GM12874 (cell line): ENCODE results near the gene TPM1.

Experiments
- TF ChIP-seq, protein P1 (sequence below): IDR thresholded peaks from 2 replicates; pipeline ENCODE4 v1.5.1; 2011; ENCODE audit warnings: low read depth, mild to moderate bottlenecking, control low read depth, low read length, moderate library complexity; ENCODE audit not compliant: insufficient read depth

Gene TPM1

GRCh38 chr15:63089260-63090043, 46.9 kb downstream of the TPM1 start:
- TF ChIP-seq, protein P1, sequence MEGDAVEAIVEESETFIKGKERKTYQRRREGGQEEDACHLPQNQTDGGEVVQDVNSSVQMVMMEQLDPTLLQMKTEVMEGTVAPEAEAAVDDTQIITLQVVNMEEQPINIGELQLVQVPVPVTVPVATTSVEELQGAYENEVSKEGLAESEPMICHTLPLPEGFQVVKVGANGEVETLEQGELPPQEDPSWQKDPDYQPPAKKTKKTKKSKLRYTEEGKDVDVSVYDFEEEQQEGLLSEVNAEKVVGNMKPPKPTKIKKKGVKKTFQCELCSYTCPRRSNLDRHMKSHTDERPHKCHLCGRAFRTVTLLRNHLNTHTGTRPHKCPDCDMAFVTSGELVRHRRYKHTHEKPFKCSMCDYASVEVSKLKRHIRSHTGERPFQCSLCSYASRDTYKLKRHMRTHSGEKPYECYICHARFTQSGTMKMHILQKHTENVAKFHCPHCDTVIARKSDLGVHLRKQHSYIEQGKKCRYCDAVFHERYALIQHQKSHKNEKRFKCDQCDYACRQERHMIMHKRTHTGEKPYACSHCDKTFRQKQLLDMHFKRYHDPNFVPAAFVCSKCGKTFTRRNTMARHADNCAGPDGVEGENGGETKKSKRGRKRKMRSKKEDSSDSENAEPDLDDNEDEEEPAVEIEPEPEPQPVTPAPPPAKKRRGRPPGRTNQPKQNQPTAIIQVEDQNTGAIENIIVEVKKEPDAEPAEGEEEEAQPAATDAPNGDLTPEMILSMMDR = no peak

GRCh38 chr15:63090472-63090871, 47.9 kb downstream of the TPM1 start:
- TF ChIP-seq, protein P1 = no peak

DNA sequence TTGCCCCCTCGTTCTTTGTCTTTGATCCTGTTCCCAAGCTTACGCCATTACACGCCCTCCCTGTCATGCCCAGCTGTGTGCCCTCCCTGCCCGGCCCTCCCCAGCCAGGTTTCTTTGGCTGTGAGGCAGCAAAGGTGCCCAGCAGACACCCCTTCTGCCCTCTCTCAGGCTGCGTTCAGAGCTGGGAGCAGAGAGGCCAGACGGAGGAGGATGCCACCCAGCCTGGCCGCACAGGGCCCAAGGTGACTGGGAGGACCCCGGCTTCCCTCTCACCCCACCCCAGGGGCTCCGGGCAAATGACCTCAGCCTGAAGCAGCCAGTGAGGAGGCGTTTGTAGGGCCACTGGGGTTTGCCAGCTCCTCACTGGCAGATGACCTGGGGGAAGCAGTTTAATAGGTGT, 48.3 kb downstream of the TPM1 start:
- TF ChIP-seq, protein P1 = no peak

DNA sequence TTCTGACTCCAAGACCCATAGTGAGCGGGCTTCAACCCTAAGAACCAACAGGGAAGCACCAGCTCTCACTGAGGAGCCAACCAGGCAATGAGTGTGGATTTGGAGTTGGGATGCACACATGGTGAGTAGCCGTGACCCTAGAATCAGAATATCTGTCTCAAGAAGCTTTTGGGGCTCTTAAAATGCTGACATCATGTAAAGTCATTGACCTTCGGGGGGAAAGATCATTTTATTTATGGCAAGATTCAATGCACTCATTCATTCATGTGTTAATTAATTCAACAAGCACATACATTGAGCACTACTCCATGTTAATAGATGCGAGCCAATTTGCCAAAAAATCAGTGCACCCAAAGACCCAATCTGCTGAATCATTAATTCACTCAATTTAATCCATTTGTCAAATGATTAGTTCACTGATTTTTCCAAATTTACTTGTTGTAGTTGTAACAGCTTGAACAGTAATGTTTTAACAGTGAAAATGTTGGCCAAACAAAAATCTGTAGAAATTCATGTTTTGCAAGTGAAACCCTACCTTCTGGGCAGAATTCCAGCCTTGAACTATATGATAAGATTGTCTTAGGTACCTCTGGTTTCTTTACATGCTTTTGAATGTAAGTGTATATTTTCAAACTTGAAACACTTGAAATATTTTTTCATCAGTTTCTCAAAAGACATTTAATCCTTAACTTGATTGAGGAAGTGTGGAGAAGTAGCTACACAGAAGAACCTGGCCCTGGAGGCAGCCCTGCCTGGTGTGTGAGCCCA, 49.3 kb downstream of the TPM1 start:
- TF ChIP-seq, protein P1 = no peak

GRCh38 chr15:63093486-63094205, 51.1 kb downstream of the TPM1 start:
- TF ChIP-seq, protein P1 = peak; percentile 86

DNA sequence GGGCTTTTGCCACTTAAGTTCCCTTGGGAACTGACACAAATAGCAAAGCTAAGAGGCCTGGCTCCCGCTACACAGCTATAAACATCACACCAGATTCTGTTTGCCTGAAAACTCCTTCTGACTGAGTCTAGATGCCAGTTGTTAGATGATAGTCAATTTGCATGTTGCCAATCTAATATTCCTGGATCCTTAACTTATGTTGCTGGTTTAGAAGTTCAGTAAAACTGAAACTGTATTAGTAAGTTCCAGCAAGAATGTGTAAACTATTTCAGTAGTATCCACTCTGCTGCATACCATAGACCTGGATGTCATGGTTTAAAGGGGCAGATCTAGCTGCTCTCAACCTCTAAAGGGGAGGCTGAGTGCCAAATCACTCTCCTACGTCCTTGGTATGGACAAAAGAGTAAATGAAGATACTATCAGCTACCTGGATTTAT, 52.0 kb downstream of the TPM1 start:
- TF ChIP-seq, protein P1 = no peak

GRCh38 chr15:63096178-63096577, 53.6 kb downstream of the TPM1 start:
- TF ChIP-seq, protein P1 = no peak
